GM10248 (cell line): ENCODE results near the gene SIGMAR1.

Experiments used
- CTCF ChIA-PET: fragments of 300-600 bp; sonication (Branson Sonifier 250); formaldehyde crosslinking; extraction: SDS; loops from one replicate; lab custom pipeline; 2021; ENCODE audit warnings: antibody characterized with exemption; lab: Yijun Ruan, JAX
- POLR2A ChIA-PET: fragments of 350-650 bp; sonication (Branson Sonifier 250); formaldehyde crosslinking; extraction: SDS; loops from one replicate; lab custom pipeline; 2020; ENCODE audit warnings: antibody characterized with exemption; lab: Yijun Ruan, JAX
- DNase-seq: peaks from one replicate; pipeline ENCODE4 v3.0.0; 2012; ENCODE audit errors: extremely low spot score
- CTCF ChIP-seq: IDR thresholded peaks from 2 replicates; pipeline ENCODE4 v1.5.1; 2012; ENCODE audit warnings: mild to moderate bottlenecking, low read depth; ENCODE audit errors: extremely low read depth, missing control alignments, control extremely low read depth

SIGMAR1 gene

GRCh38 chr9:34629491-34629808 is 8.1 kb downstream of the SIGMAR1 start:
- ChIA-PET POLR2A (no interaction called here), CTCF (interaction anchor here (1.0 to 12.1 kb wide), 5 partner anchors 9 to 82 kb away, joined by 3 to 328 read pairs (median 7); partner anchors contain the start of genes DCTN3, RPP25L and SIGMAR1)
- DNase-seq, result no peak
- TF ChIP-seq CTCF, result no peak

- ChIA-PET CTCF (interaction anchor here (1.4 to 12.1 kb wide), 4 partner anchors 9 to 81 kb away, joined by 4 to 328 read pairs (median 7); partner anchors contain the start of genes DCTN3, RPP25L and SIGMAR1), POLR2A (no interaction called here)
- peak; percentile 50 for DNase-seq
- TF ChIP-seq CTCF, result no peak
Observed at GRCh38 chr9:34628656-34629490, 8.7 kb downstream of the SIGMAR1 start, which contains the start of gene ARID3C. ARID3C (minus strand) TSS chr9:34629066; CDS start chr9:34628014, 1,052 bp downstream.

- no peak for TF ChIP-seq CTCF
- ChIA-PET POLR2A (no interaction called here), CTCF (interaction anchor here (1.4 to 12.1 kb wide), 4 partner anchors 8 to 80 kb away, joined by 4 to 328 read pairs (median 7); partner anchors contain the start of genes DCTN3, RPP25L and SIGMAR1)
- DNase-seq, result no peak
Observed at GRCh38 chr9:34627716-34628655, 9.6 kb downstream of the SIGMAR1 start.

GRCh38 chr9:34625186-34625486 is 12.5 kb downstream of the SIGMAR1 start:
- TF ChIP-seq CTCF, result no peak
- no peak for DNase-seq
- CTCF ChIA-PET, result interaction anchor here (0.8 to 2.3 kb wide), 8 partner anchors 10 to 221 kb away, joined by 3 to 32 read pairs (median 6); partner anchors contain the start of gene SIGMAR1
- POLR2A ChIA-PET, result no interaction called here

DNA sequence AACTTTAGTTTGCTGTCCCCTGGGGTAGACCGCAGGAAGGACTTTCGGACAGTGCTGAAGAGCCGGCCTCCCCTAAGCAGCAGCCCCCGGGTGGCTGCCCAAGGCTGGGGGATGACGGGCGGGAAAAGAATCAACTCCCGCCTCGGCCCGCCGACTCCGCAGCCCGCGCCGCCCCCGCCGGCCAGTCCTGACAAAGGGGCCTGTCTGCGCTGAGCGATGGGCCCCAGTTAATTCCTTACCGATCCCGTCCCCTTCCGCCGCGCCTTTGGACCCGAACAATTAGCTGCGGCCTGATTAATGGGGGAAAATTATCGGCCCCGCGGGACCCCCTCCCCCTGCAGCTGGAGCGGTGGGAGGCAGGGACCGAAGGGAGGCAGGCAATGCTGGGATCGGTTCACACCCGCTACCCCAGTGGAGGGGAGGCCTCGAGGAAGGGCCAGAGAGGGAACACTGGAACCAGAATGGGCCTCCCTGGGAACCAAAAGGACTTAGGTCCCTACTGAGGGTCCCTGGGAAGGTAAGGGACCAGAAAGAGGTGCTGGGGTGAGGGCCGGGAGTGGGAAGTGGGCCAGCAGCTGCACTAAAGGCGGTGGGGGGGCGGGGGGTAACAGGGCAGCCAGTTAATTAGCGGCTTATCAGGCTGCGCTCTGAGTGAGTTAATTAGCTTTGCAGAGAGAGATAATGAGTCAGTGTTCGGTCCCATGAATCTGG is 13.0 kb downstream of the SIGMAR1 start:
- ChIA-PET CTCF (interaction anchor here (1.3 to 2.3 kb wide), 7 partner anchors 10 to 221 kb away, joined by 3 to 32 read pairs (median 6); partner anchors contain the start of gene SIGMAR1), POLR2A (no interaction called here)
- TF ChIP-seq CTCF, result no peak
- DNase-seq, result no peak
